Ishikawa (cell line): Measurements from ENCODE around the gene ARHGEF7.

Source experiments
- CEBPB ChIP-seq: IDR thresholded peaks from 2 replicates; pipeline ENCODE4 v1.6.1; 2012
- CREB1 ChIP-seq: IDR thresholded peaks from 2 replicates; pipeline ENCODE4 v1.6.1; 2012; ENCODE audit warnings: low read depth
- EGR1 ChIP-seq: IDR thresholded peaks from 2 replicates; pipeline ENCODE4 v1.6.1; 2012
- EP300 ChIP-seq: IDR thresholded peaks from 2 replicates; pipeline ENCODE4 v1.6.1; 2012; ENCODE audit warnings: borderline replicate concordance
- FOXM1 ChIP-seq: IDR thresholded peaks from 2 replicates; pipeline ENCODE4 v1.6.1; 2012; ENCODE audit warnings: low read depth, borderline replicate concordance
- MAX ChIP-seq: IDR thresholded peaks from 2 replicates; pipeline ENCODE4 v1.6.1; 2012
- NFIC ChIP-seq: IDR thresholded peaks from 2 replicates; pipeline ENCODE4 v1.6.1; 2012
- RAD21 ChIP-seq: IDR thresholded peaks from 2 replicates; pipeline ENCODE4 v1.6.1; 2012; ENCODE audit warnings: low read depth
- REST ChIP-seq: IDR thresholded peaks from 2 replicates; pipeline ENCODE4 v1.6.1; 2012; ENCODE audit warnings: low read depth, mild to moderate bottlenecking
- TAF1 ChIP-seq: IDR thresholded peaks from 2 replicates; pipeline ENCODE4 v1.6.1; 2012; ENCODE audit warnings: low read depth, mild to moderate bottlenecking
- TCF12 ChIP-seq: IDR thresholded peaks from 2 replicates; pipeline ENCODE4 v1.6.1; 2012; ENCODE audit warnings: low read depth
- TEAD4 ChIP-seq: IDR thresholded peaks from 2 replicates; pipeline ENCODE4 v1.6.1; 2012
- USF1 ChIP-seq: IDR thresholded peaks from 2 replicates; pipeline ENCODE4 v1.6.1; 2012
- YY1 ChIP-seq: IDR thresholded peaks from 2 replicates; pipeline ENCODE4 v1.6.1; 2012; ENCODE audit warnings: low read depth
- ZBTB7A ChIP-seq: IDR thresholded peaks from 2 replicates; pipeline ENCODE4 v1.6.1; 2012; ENCODE audit warnings: low read depth

ARHGEF7 gene

GRCh38 chr13:111176421-111176820 is 61.3 kb downstream of the ARHGEF7 start:
- TF ChIP-seq REST: no peak
- TF ChIP-seq ZBTB7A: no peak
- TF ChIP-seq CREB1: no peak
- TF ChIP-seq TEAD4: no peak
- no peak for TF ChIP-seq NFIC
- TF ChIP-seq TAF1: no peak
- no peak for TF ChIP-seq EP300
- TF ChIP-seq USF1: no peak
- TF ChIP-seq EGR1: no peak
- no peak for TF ChIP-seq TCF12
- no peak for TF ChIP-seq MAX
- TF ChIP-seq FOXM1: no peak
- no peak for TF ChIP-seq YY1
- no peak for TF ChIP-seq CEBPB
- TF ChIP-seq RAD21: no peak

- no peak for TF ChIP-seq ZBTB7A
- TF ChIP-seq FOXM1: no peak
- no peak for TF ChIP-seq CEBPB
- TF ChIP-seq MAX: no peak
- no peak for TF ChIP-seq YY1
- TF ChIP-seq CREB1: no peak
- TF ChIP-seq EGR1: no peak
- TF ChIP-seq NFIC: no peak
Measured at GRCh38 chr13:111177081-111177711, 62.1 kb downstream of the ARHGEF7 start.

GRCh38 chr13:111177921-111178320 is 62.8 kb downstream of the ARHGEF7 start:
- TF ChIP-seq CREB1 (no peak), EGR1 (no peak), TAF1 (no peak), YY1 (no peak), CEBPB (no peak), EP300 (no peak), TCF12 (no peak), RAD21 (no peak), ZBTB7A (no peak), TEAD4 (no peak)

GRCh38 chr13:111178402-111178801 is 63.3 kb downstream of the ARHGEF7 start:
- no peak for TF ChIP-seq RAD21
- TF ChIP-seq YY1: no peak
- no peak for TF ChIP-seq REST
- TF ChIP-seq NFIC: no peak
- TF ChIP-seq EP300: no peak

- TF ChIP-seq TCF12: no peak
- TF ChIP-seq ZBTB7A: no peak
- no peak for TF ChIP-seq TEAD4
- TF ChIP-seq CEBPB: no peak
- TF ChIP-seq TAF1: no peak
- TF ChIP-seq RAD21: no peak
- TF ChIP-seq REST: no peak
- TF ChIP-seq YY1: no peak
- no peak for TF ChIP-seq CREB1
Measured at GRCh38 chr13:111179908-111180760, 65.0 kb downstream of the ARHGEF7 start.
